ENCODE results near the gene SIN3B.
"Not testable (repeated sequence)": the region's sequence is repeated elsewhere in the genome, so short reads cannot be mapped to it uniquely, and the experiment has no call there.

Gene SIN3B

GRCh38 chr19:16872728-16873127, 43.5 kb downstream of the SIN3B start:
- Histone ChIP-seq H3K9ac (ENCODE audit: low read length) (no peak overlapping the region), H3K9me3 (replicated peaks; ENCODE audit: insufficient read depth, low read length) (no peaks in the 10 kb centered on the region), H4K20me1 (ENCODE audit: insufficient read depth, low read length) (no peaks in the 10 kb centered on the region), H3K36me3 (replicated peaks; ENCODE audit: insufficient read depth, low read length) (no peaks in the 10 kb centered on the region), H3K27ac (ENCODE audit: low read length) (no peak overlapping the region), H3K27me3 (replicated peaks; ENCODE audit: insufficient read depth, low read length) (no peaks in the 10 kb centered on the region), H2AFZ (ENCODE audit: low read length) (no peak overlapping the region), H3K4me3 (ENCODE audit: low read length) (no peak overlapping the region), H3K79me2 (ENCODE audit: low read length) (0 out of 2 replicates have a peak, but pooled peaks cover 3% of the 10 kb centered on the region), H3K4me1 (ENCODE audit: low read length) (peaks cover 15% of the 10 kb centered on the region), H3K9me2 (replicated peaks; ENCODE audit: insufficient read depth, low read length) (no peaks in the 10 kb centered on the region), H3F3A (ENCODE audit: insufficient read depth, low read length) (no peaks in the 10 kb centered on the region), H3K4me2 (ENCODE audit: low read depth, low read length) (no peak overlapping the region)
- no peak for DNase-seq
- no peak for TF ChIP-seq EZH2phosphoT487 (IDR thresholded peaks at IDR 0.05; ENCODE audit: low read length)
- TF ChIP-seq, protein P1, sequence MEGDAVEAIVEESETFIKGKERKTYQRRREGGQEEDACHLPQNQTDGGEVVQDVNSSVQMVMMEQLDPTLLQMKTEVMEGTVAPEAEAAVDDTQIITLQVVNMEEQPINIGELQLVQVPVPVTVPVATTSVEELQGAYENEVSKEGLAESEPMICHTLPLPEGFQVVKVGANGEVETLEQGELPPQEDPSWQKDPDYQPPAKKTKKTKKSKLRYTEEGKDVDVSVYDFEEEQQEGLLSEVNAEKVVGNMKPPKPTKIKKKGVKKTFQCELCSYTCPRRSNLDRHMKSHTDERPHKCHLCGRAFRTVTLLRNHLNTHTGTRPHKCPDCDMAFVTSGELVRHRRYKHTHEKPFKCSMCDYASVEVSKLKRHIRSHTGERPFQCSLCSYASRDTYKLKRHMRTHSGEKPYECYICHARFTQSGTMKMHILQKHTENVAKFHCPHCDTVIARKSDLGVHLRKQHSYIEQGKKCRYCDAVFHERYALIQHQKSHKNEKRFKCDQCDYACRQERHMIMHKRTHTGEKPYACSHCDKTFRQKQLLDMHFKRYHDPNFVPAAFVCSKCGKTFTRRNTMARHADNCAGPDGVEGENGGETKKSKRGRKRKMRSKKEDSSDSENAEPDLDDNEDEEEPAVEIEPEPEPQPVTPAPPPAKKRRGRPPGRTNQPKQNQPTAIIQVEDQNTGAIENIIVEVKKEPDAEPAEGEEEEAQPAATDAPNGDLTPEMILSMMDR (IDR thresholded peaks at IDR 0.05; ENCODE audit: low read length), result no peak
- TF ChIP-seq EZH2 (optimal IDR thresholded peaks at IDR 0.05; ENCODE audit: low read depth, low read length), result no peak

DNA sequence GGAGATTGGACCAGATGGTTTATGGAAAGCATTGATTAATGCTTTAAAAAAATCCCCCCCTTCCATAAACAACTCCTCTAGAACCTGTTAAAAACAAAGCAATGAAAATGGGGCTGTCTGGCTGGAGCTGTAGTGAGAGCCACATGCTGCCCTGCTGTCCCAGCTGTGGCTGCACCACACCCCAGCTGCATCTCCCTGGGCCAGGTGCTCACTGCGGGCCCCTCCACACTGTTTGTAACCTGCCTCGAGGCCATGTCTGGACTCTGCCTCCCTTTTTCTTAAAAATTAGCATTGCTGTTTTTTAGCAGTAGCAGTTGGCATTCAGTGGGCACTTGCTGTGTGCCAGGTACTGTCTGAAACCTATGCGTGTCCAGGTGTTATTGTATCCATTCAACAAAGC, 44.4 kb downstream of the SIN3B start:
- Histone ChIP-seq H4K20me1 (ENCODE audit: insufficient read depth, low read length) (no peaks in the 10 kb centered on the region), H3K27me3 (replicated peaks; ENCODE audit: insufficient read depth, low read length) (no peaks in the 10 kb centered on the region), H3K4me1 (ENCODE audit: low read length) (peaks cover 15% of the 10 kb centered on the region), H3K9me2 (replicated peaks; ENCODE audit: insufficient read depth, low read length) (no peaks in the 10 kb centered on the region), H2AFZ (ENCODE audit: low read length) (no peak overlapping the region), H3K4me3 (ENCODE audit: low read length) (no peak overlapping the region), H3F3A (ENCODE audit: insufficient read depth, low read length) (no peaks in the 10 kb centered on the region), H3K4me2 (ENCODE audit: low read depth, low read length) (no peak overlapping the region), H3K9ac (ENCODE audit: low read length) (no peak overlapping the region), H3K79me2 (ENCODE audit: low read length) (0 out of 2 replicates have a peak, but pooled peaks cover 3% of the 10 kb centered on the region), H3K27ac (ENCODE audit: low read length) (no peak overlapping the region), H3K36me3 (replicated peaks; ENCODE audit: insufficient read depth, low read length) (no peaks in the 10 kb centered on the region), H3K9me3 (replicated peaks; ENCODE audit: insufficient read depth, low read length) (no peaks in the 10 kb centered on the region)
- TF ChIP-seq EZH2phosphoT487 (IDR thresholded peaks at IDR 0.05; ENCODE audit: low read length) (no peak), EZH2 (optimal IDR thresholded peaks at IDR 0.05; ENCODE audit: low read depth, low read length) (no peak)
- TF ChIP-seq, protein P1 (IDR thresholded peaks at IDR 0.05; ENCODE audit: low read length), result no peak
- DNase-seq, result no peak

GRCh38 chr19:16874250-16874977, 45.2 kb downstream of the SIN3B start:
- H3K4me2 ChIP-seq (ENCODE audit: low read depth, low read length), result no peak overlapping the region
- DNase-seq, result no peak
- 0 out of 2 replicates have a peak, but pooled peaks cover 3% of the 10 kb centered on the region for H3K79me2 ChIP-seq (ENCODE audit: low read length)
- H3K27ac ChIP-seq (ENCODE audit: low read length), result no peak overlapping the region; the same call in 1 of the 2 replicates
- no peaks in the 10 kb centered on the region for H3F3A ChIP-seq (ENCODE audit: insufficient read depth, low read length)
- no peaks in the 10 kb centered on the region for H3K9me2 ChIP-seq (replicated peaks; ENCODE audit: insufficient read depth, low read length)
- TF ChIP-seq EZH2 (optimal IDR thresholded peaks at IDR 0.05; ENCODE audit: low read depth, low read length) (no peak), EZH2phosphoT487 (IDR thresholded peaks at IDR 0.05; ENCODE audit: low read length) (no peak)
- TF ChIP-seq, protein P1 (IDR thresholded peaks at IDR 0.05; ENCODE audit: low read length), result no peak
- no peaks in the 10 kb centered on the region for H3K36me3 ChIP-seq (replicated peaks; ENCODE audit: insufficient read depth, low read length)
- no peaks in the 10 kb centered on the region for H3K27me3 ChIP-seq (replicated peaks; ENCODE audit: insufficient read depth, low read length)
- no peaks in the 10 kb centered on the region for H3K9me3 ChIP-seq (replicated peaks; ENCODE audit: insufficient read depth, low read length)
- no peak overlapping the region for H3K4me3 ChIP-seq (ENCODE audit: low read length)
- no peak overlapping the region for H3K9ac ChIP-seq (ENCODE audit: low read length)
- peaks cover 15% of the 10 kb centered on the region for H3K4me1 ChIP-seq (ENCODE audit: low read length)
- H2AFZ ChIP-seq (ENCODE audit: low read length), result no peak overlapping the region
- no peaks in the 10 kb centered on the region for H4K20me1 ChIP-seq (ENCODE audit: insufficient read depth, low read length)

DNA sequence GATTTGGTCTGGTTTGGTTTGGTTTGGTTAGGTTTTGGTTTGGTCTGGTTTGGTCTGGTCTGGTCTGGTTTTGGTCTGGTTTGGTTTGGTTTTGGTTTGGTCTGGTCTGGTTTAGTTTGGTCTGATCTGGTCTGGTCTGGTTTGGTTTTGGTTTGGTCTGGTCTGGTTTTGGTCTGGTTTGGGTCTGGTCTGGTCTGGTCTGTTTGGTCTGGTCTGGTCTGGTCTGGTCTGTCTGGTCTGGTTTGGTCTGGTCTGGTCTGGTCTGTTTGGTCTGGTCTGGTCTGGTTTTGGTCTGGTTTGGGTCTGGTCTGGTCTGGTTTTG, 45.7 kb downstream of the SIN3B start:
- H3K9ac ChIP-seq (ENCODE audit: low read length); H3K9me3 ChIP-seq (replicated peaks; ENCODE audit: insufficient read depth, low read length); H3K27ac ChIP-seq (ENCODE audit: low read length); H3F3A ChIP-seq (ENCODE audit: insufficient read depth, low read length); H2AFZ ChIP-seq (ENCODE audit: low read length); H3K79me2 ChIP-seq (ENCODE audit: low read length); H3K4me3 ChIP-seq (ENCODE audit: low read length); DNase-seq; H4K20me1 ChIP-seq (ENCODE audit: insufficient read depth, low read length); H3K4me2 ChIP-seq (ENCODE audit: low read depth, low read length); H3K27me3 ChIP-seq (replicated peaks; ENCODE audit: insufficient read depth, low read length); H3K9me2 ChIP-seq (replicated peaks; ENCODE audit: insufficient read depth, low read length); H3K36me3 ChIP-seq (replicated peaks; ENCODE audit: insufficient read depth, low read length): not testable (repeated sequence)
- peaks cover 15% of the 10 kb centered on the region for H3K4me1 ChIP-seq (ENCODE audit: low read length)
